GM10248 (cell line): Measurements from ENCODE around the gene SLC52A3.

Source experiments
- CTCF ChIA-PET: fragments of 300-600 bp; sonication (Branson Sonifier 250); formaldehyde crosslinking; extraction: SDS; loops from one replicate; lab custom pipeline; 2021; ENCODE audit warnings: antibody characterized with exemption; lab: Yijun Ruan, JAX
- POLR2A ChIA-PET: fragments of 350-650 bp; sonication (Branson Sonifier 250); formaldehyde crosslinking; extraction: SDS; loops from one replicate; lab custom pipeline; 2020; ENCODE audit warnings: antibody characterized with exemption; lab: Yijun Ruan, JAX
- DNase-seq: peaks from one replicate; pipeline ENCODE4 v3.0.0; 2012; ENCODE audit errors: extremely low spot score
- CTCF ChIP-seq: IDR thresholded peaks from 2 replicates; pipeline ENCODE4 v1.5.1; 2012; ENCODE audit warnings: mild to moderate bottlenecking, low read depth; ENCODE audit errors: extremely low read depth, missing control alignments, control extremely low read depth

Gene SLC52A3

GRCh38 chr20:755941-756340 is 12.4 kb downstream of the SLC52A3 start:
- ChIA-PET CTCF (no interaction called here), POLR2A (no interaction called here)
- TF ChIP-seq CTCF, result no peak
- no peak for DNase-seq

- CTCF ChIA-PET, result no interaction called here
- no peak for TF ChIP-seq CTCF
- POLR2A ChIA-PET, result no interaction called here
- no peak for DNase-seq
Observed at GRCh38 chr20:754904-755303, 13.4 kb downstream of the SLC52A3 start.

- TF ChIP-seq CTCF, result no peak
Observed at GRCh38 chr20:753897-754635, 14.2 kb downstream of the SLC52A3 start.

GRCh38 chr20:753136-753535 is 15.2 kb downstream of the SLC52A3 start:
- ChIA-PET CTCF (no interaction called here), POLR2A (no interaction called here)
- no peak for DNase-seq
- no peak for TF ChIP-seq CTCF

More at GRCh38 chr20:753897-754635, 14.2 kb downstream of the SLC52A3 start:
- ChIA-PET POLR2A (no interaction called here), CTCF (interaction anchor here (1.0 kb wide), 1 partner anchor 9 kb away, joined by 3 read pairs; no protein-coding TSS in a partner anchor)
- DNase-seq, result no peak

GRCh38 chr20:752291-752690 is 16.0 kb downstream of the SLC52A3 start:
- no peak for TF ChIP-seq CTCF
- POLR2A ChIA-PET, result no interaction called here
- no peak for DNase-seq
- CTCF ChIA-PET, result no interaction called here

GRCh38 chr20:751761-752160 is 16.5 kb downstream of the SLC52A3 start:
- ChIA-PET POLR2A (no interaction called here), CTCF (no interaction called here)
- DNase-seq, result no peak
- TF ChIP-seq CTCF, result no peak

GRCh38 chr20:750801-751200 is 17.5 kb downstream of the SLC52A3 start:
- no peak for DNase-seq
- TF ChIP-seq CTCF, result no peak
- POLR2A ChIA-PET, result no interaction called here
- CTCF ChIA-PET, result interaction anchor here (1.1 to 2.1 kb wide), 2 partner anchors 11 to 12 kb away, joined by 4 to 6 read pairs; no protein-coding TSS in a partner anchor
